GM18526 (cell line): ENCODE data around the gene NFE2.

Source experiments
- POLR2A ChIP-seq: IDR thresholded peaks from 3 replicates; pipeline ENCODE4 v1.6.1; 2011; ENCODE audit not compliant: insufficient read length; ENCODE audit errors: extremely low read depth

NFE2 gene

GRCh38 chr12:54273981-54274380 is 26.8 kb downstream of the NFE2 start:
- TF ChIP-seq POLR2A: no peak

GRCh38 chr12:54272214-54272613 is 28.6 kb downstream of the NFE2 start:
- TF ChIP-seq POLR2A: no peak

GRCh38 chr12:54270345-54270744 is 30.5 kb downstream of the NFE2 start:
- no peak for TF ChIP-seq POLR2A

GRCh38 chr12:54266852-54267251 is 34.0 kb downstream of the NFE2 start:
- no peak for TF ChIP-seq POLR2A

- TF ChIP-seq POLR2A: no peak
Observed at GRCh38 chr12:54265364-54265812, 35.4 kb downstream of the NFE2 start.

- TF ChIP-seq POLR2A: no peak
Observed at GRCh38 chr12:54262403-54262925, 38.4 kb downstream of the NFE2 start.

GRCh38 chr12:54261815-54262402 is 38.9 kb downstream of the NFE2 start:
- TF ChIP-seq POLR2A: no peak

GRCh38 chr12:54259194-54260011 is 41.4 kb downstream of the NFE2 start:
- no peak for TF ChIP-seq POLR2A

GRCh38 chr12:54258201-54258681 is 42.6 kb downstream of the NFE2 start:
- TF ChIP-seq POLR2A: no peak

GRCh38 chr12:54257332-54257731 is 43.5 kb downstream of the NFE2 start:
- TF ChIP-seq POLR2A: no peak

GRCh38 chr12:54253240-54253639 is 47.6 kb downstream of the NFE2 start:
- no peak for TF ChIP-seq POLR2A

- no peak for TF ChIP-seq POLR2A
Observed at GRCh38 chr12:54251667-54252284, 49.0 kb downstream of the NFE2 start.

- TF ChIP-seq POLR2A: no peak
Observed at GRCh38 chr12:54249489-54249888, 51.3 kb downstream of the NFE2 start.

GRCh38 chr12:54246011-54246641 is 54.7 kb downstream of the NFE2 start:
- TF ChIP-seq POLR2A: no peak
